Measurements from ENCODE around the gene LRRC57. TPM values are rescaled to one million over a fixed set of nuclear protein-coding genes. Genes with fewer than 3 reads are reported as not detected.

Gene LRRC57
- total and polyA plus RNA-seq, 2 of the 8 experiments (the other 6 are each of a cell fraction or from before 2014, with no cell fraction given): 5.0 to 12.7 TPM

DNA sequence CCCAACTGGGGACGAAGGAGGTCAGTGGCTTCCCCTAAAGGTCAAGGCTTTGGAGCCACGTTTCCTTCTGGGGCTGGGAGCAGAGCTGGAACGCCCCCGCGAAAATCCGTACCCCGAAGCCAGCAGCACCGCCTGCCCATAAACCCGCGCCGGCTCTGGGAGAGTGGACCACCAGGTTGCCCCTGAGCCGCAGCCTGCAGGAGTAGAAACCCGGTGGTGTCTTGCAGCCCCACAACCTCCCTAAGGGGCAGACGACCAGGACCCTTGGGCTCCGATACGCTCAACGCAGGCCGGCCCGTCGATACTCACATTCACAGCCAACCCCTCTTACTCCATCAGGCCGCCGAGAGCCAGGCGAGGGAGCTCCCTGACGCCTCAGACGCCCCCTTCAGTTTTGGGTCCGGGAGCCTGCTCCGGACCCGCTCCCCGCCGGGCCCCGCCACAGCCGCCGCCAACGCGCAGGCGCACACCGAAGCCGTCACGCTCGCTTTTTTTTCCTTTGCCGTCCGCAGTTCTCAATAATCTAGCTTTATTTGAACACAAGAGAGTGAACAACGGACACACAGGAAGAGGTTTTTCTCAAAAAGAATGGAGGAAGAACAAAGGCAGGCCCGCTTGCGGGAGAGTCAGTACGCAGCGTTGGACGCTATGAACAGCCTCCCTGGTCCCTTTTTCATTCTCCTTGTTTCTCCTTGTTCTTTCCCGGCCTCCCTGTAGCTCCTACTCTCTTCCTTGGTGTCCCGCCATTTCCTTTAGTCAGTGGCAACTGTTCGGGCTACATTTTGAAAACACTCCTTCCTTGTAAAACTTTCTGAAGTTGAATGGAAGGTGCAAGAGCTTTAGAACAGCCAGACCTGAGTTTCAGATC, 57.7 kb downstream of the LRRC57 start, which contains the start of gene ZNF106 (continued):
- TF ChIP-seq, protein P1, sequence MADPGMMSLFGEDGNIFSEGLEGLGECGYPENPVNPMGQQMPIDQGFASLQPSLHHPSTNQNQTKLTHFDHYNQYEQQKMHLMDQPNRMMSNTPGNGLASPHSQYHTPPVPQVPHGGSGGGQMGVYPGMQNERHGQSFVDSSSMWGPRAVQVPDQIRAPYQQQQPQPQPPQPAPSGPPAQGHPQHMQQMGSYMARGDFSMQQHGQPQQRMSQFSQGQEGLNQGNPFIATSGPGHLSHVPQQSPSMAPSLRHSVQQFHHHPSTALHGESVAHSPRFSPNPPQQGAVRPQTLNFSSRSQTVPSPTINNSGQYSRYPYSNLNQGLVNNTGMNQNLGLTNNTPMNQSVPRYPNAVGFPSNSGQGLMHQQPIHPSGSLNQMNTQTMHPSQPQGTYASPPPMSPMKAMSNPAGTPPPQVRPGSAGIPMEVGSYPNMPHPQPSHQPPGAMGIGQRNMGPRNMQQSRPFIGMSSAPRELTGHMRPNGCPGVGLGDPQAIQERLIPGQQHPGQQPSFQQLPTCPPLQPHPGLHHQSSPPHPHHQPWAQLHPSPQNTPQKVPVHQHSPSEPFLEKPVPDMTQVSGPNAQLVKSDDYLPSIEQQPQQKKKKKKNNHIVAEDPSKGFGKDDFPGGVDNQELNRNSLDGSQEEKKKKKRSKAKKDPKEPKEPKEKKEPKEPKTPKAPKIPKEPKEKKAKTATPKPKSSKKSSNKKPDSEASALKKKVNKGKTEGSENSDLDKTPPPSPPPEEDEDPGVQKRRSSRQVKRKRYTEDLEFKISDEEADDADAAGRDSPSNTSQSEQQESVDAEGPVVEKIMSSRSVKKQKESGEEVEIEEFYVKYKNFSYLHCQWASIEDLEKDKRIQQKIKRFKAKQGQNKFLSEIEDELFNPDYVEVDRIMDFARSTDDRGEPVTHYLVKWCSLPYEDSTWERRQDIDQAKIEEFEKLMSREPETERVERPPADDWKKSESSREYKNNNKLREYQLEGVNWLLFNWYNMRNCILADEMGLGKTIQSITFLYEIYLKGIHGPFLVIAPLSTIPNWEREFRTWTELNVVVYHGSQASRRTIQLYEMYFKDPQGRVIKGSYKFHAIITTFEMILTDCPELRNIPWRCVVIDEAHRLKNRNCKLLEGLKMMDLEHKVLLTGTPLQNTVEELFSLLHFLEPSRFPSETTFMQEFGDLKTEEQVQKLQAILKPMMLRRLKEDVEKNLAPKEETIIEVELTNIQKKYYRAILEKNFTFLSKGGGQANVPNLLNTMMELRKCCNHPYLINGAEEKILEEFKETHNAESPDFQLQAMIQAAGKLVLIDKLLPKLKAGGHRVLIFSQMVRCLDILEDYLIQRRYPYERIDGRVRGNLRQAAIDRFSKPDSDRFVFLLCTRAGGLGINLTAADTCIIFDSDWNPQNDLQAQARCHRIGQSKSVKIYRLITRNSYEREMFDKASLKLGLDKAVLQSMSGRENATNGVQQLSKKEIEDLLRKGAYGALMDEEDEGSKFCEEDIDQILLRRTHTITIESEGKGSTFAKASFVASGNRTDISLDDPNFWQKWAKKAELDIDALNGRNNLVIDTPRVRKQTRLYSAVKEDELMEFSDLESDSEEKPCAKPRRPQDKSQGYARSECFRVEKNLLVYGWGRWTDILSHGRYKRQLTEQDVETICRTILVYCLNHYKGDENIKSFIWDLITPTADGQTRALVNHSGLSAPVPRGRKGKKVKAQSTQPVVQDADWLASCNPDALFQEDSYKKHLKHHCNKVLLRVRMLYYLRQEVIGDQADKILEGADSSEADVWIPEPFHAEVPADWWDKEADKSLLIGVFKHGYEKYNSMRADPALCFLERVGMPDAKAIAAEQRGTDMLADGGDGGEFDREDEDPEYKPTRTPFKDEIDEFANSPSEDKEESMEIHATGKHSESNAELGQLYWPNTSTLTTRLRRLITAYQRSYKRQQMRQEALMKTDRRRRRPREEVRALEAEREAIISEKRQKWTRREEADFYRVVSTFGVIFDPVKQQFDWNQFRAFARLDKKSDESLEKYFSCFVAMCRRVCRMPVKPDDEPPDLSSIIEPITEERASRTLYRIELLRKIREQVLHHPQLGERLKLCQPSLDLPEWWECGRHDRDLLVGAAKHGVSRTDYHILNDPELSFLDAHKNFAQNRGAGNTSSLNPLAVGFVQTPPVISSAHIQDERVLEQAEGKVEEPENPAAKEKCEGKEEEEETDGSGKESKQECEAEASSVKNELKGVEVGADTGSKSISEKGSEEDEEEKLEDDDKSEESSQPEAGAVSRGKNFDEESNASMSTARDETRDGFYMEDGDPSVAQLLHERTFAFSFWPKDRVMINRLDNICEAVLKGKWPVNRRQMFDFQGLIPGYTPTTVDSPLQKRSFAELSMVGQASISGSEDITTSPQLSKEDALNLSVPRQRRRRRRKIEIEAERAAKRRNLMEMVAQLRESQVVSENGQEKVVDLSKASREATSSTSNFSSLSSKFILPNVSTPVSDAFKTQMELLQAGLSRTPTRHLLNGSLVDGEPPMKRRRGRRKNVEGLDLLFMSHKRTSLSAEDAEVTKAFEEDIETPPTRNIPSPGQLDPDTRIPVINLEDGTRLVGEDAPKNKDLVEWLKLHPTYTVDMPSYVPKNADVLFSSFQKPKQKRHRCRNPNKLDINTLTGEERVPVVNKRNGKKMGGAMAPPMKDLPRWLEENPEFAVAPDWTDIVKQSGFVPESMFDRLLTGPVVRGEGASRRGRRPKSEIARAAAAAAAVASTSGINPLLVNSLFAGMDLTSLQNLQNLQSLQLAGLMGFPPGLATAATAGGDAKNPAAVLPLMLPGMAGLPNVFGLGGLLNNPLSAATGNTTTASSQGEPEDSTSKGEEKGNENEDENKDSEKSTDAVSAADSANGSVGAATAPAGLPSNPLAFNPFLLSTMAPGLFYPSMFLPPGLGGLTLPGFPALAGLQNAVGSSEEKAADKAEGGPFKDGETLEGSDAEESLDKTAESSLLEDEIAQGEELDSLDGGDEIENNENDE (IDR thresholded peaks at IDR 0.05; ENCODE audit: insufficient replicate concordance, low read length): no peak
- peak; percentile 95 for TF ChIP-seq CREB1 (IDR thresholded peaks at IDR 0.05)
- peak; percentile 77 to 93 for TF ChIP-seq POLR2A (IDR thresholded peaks at IDR 0.05; ENCODE audit: control extremely low read depth in 1 of 2, low read depth in 2 of 2, low read length in 2 of 2)
- TF ChIP-seq ATF3 (IDR thresholded peaks at IDR 0.05; ENCODE audit: insufficient read depth, low read depth, low read length): peak; percentile 83
- peak; percentile 42; the same call in 1 of the 2 replicates for TF ChIP-seq POU5F1 (IDR thresholded peaks at IDR 0.05; ENCODE audit: low read depth, low read length)
- TF ChIP-seq FOSL1 (IDR thresholded peaks at IDR 0.05; ENCODE audit: insufficient read depth, low read depth, low read length): no peak
- no peak for TF ChIP-seq MAFK (IDR thresholded peaks at IDR 0.05; ENCODE audit: low read depth, low read length)
- no peak for TF ChIP-seq CBX5 (IDR thresholded peaks at IDR 0.05; ENCODE audit: low read depth, low read length)
- TF ChIP-seq EZH2 (IDR thresholded peaks at IDR 0.05; ENCODE audit: low read depth, low read length, severe bottlenecking): no peak
- TF ChIP-seq SP2 (IDR thresholded peaks at IDR 0.05; ENCODE audit: low read length): no peak
